ENCODE results near the gene HSD17B10.
"Not testable (repeated sequence)": the region's sequence is repeated elsewhere in the genome, so short reads cannot be mapped to it uniquely, and the experiment has no call there.

The HSD17B10 gene

DNA sequence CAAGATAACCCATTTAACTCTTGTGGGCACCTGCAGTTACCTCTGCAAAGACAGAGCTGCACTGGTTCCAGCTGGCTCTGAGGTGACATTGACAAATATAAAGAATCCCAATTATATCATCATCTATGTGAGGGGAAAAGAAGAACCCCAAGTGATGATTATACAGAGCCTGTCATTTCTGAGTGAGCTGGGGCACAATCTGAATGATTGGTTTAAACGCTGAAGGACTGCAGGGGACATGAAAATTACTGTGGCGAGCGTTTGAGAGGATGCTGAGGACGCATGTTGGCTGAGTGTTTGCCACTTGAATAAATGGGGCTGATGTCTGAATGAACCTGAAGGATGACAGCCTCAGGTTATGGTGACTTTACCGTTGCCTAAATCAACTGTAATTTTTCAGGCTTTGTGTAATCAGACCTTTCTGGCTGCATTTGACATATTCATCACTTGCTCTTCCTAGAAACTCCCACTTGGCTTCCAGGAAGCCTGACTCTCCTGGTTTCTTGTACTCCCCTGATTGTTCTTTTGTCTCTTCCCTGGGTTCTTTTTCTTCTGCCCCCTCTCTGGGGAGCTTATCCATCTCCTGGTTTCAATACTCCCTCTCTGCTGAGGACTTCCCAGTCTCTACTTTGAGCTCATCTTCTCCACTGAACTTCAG lies 4.1 kb upstream of the HSD17B10 start:
- no peak for FAIRE-seq

GRCh38 chrX:53437206-53437605 lies 3.0 kb upstream of the HSD17B10 start:
- FAIRE-seq (no peak), DNase-seq (ENCODE audit: low spot score) (no peak)

More for the DNA sequence above, 4.1 kb upstream of the HSD17B10 start:
- no peak for DNase-seq (ENCODE audit: low spot score)

DNA sequence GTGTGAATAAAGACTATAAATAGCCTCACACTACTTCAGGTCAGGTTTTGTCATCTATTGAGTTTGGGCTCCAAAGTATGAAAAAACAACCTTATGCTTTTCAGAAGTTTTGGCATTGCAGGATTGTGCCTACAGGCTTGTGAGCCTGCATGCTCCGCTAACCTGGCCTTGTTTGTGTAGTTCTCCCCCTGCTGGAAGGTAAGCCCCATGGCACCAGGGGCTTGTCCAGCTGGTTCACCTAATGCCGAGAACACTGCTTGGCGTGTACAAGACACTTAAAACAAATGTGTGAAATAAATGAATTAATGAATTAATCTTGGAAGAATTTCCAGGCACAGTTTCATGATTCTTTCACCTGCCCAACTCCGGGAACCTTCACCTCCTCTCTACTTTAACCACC lies 1.8 kb upstream of the HSD17B10 start:
- FAIRE-seq: peak; percentile 43

GRCh38 chrX:53430231-53430630 lies 3.9 kb downstream of the HSD17B10 start:
- no peak for FAIRE-seq
- DNase-seq (ENCODE audit: low spot score): no peak

More for the DNA sequence above, 1.8 kb upstream of the HSD17B10 start:
- peak; percentile 13 for DNase-seq (ENCODE audit: low spot score)

- no peak for FAIRE-seq
- DNase-seq (ENCODE audit: low spot score): no peak
Measured at GRCh38 chrX:53429755-53430154, 4.4 kb downstream of the HSD17B10 start.

GRCh38 chrX:53422861-53423306 lies 11.3 kb downstream of the HSD17B10 start, which contains the start of gene RIBC1:
TSS of gene RIBC1 (plus strand) at chrX:53422873. CDS start at chrX:53426277, 3,404 bp downstream.
- DNase-seq (ENCODE audit: low spot score): no peak
- no peak for FAIRE-seq

DNA sequence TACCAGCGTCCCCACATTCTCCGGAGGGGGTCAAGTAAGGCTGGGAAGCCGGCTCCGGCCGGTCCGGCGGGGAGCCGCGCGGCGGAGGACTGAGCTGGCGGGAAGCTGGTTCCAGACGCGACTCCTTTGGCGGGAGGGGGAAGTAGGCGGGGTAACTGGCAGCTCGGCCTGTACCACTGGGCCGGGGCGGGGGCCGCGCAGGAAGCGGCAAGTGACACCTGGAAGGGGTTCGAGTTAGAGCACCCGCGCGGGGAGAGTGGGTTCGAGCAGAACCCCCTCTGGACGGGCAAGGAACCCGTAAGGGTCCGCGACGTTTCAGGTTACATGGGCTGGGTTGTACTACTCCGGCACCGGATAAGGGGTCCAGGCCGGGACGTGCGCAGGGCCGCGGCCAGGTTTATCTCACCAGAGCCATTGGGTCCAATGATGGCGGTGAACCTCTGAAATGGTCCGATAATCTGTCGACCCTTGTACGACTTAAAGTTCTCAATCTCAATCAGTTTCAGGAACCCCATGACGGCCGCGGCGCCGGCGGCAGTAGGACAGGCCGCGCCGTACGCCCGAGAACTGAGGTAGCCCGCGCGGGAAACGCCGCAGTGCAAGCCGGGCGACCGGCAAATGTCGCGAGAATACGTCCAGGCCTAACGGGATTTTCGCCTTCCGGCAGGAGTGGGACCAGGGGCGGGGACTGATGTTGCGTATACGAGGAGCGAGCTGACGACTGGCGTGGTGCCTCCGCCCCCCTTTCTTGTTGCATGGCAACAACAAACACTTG lies 11.9 kb downstream of the HSD17B10 start, which contains the start of gene SMC1A:
TSS of gene SMC1A (minus strand) at position 569 of the 775 bp plus-strand sequence. CDS start at position 515, 54 bp downstream.
- FAIRE-seq: peak; percentile 86
- DNase-seq (ENCODE audit: low spot score): peak; percentile 90

DNA sequence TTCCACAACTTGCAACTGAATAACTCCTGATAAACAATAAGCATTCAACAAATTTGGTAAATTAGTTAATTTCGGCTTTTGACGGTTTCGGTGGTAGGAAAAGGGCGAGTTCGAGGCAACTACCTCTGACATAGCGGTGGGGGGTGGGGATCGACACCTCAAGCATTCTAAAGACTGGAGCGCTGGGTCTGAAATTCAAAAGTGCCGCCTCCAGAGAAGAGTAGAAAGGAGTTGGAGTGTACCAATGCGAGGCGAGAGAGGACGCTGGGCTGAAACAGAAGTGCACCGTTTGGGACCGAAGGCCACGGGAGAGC lies 12.4 kb downstream of the HSD17B10 start:
- FAIRE-seq (no peak), DNase-seq (ENCODE audit: low spot score) (no peak)

GRCh38 chrX:53421125-53421524 lies 13.0 kb downstream of the HSD17B10 start:
- DNase-seq (ENCODE audit: low spot score) (no peak), FAIRE-seq (no peak)

GRCh38 chrX:53420351-53420750 lies 13.8 kb downstream of the HSD17B10 start:
- not testable (repeated sequence) for FAIRE-seq; DNase-seq (ENCODE audit: low spot score)

GRCh38 chrX:53412446-53412845 lies 21.7 kb downstream of the HSD17B10 start:
- DNase-seq (ENCODE audit: low spot score) (no peak), FAIRE-seq (no peak)

GRCh38 chrX:53403535-53403934 lies 30.6 kb downstream of the HSD17B10 start:
- DNase-seq (ENCODE audit: low spot score) (no peak), FAIRE-seq (no peak)

DNA sequence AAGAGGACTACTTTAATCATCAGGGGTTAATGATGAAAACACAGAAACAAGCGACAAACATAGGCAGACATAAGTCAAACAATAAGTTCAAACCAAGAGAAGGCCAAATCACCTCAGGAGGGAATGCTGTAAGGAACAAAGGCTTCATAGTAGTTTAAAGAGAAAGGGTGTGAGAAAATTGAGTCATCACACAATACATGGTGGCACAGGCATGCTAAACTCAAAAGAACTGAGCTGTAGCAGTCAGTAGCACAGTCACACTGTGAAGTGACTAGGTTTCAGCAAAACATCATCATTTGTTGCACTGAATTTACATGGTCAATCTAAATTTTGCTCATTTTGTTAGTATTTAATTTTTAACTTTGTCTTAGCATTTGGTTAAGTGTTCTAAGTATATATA lies 36.0 kb downstream of the HSD17B10 start:
- FAIRE-seq (no peak), DNase-seq (ENCODE audit: low spot score) (no peak)

- no peak for DNase-seq (ENCODE audit: low spot score)
- FAIRE-seq: no peak
Measured at GRCh38 chrX:53395605-53396298, 38.4 kb downstream of the HSD17B10 start.

GRCh38 chrX:53383376-53384076 lies 50.6 kb downstream of the HSD17B10 start:
- DNase-seq (ENCODE audit: low spot score) (no peak), FAIRE-seq (no peak)
